K562 (cell line): ENCODE measurements around the gene LRRC8C. TPM values are rescaled to one million over a fixed set of nuclear protein-coding genes. Genes with fewer than 3 reads are reported as not detected.
A peak's percentile ranks its signal among the peaks of the same experiment; 100 is the strongest.

Experiments used
- ATAC-seq: fragments of 200-7000 bp; cut with Tn5 transposase; 3 replicates; pipeline ENCODE4 v1.9.1; 2020; ENCODE audit warnings: moderate library complexity
- BruUV-seq: library from RNA; stranded (reverse); fragments of 400-500 nt; replicated peaks from 2 replicates; lab custom pipeline; 2021; lab: Mats Ljungman, UMichigan
- CTCF ChIA-PET: fragments of 300-600 bp; formaldehyde crosslinking; extraction: SDS; loops from one replicate; lab custom pipeline; 2021; ENCODE audit warnings: low intra/inter-chr PET ratio; lab: Yijun Ruan, JAX
- POLR2A ChIA-PET: fragments of 300-600, 350-650 bp; sonication (Branson Sonifier 250); formaldehyde crosslinking; extraction: SDS; loops from one replicate; lab custom pipeline; 2021; ENCODE audit warnings: antibody characterized with exemption, inconsistent platforms; lab: Yijun Ruan, JAX
- DNase-seq, 4 experiments: peaks; one replicate each; pipeline versions ENCODE4 v3.0.0 to v3.0.0-alpha.2; 2011 to 2018; ENCODE audit warnings: low spot score in 3 of 4, mixed read lengths in 3 of 4; ENCODE audit errors: extremely low read depth in 1 of 4
- FAIRE-seq: peaks from 2 replicates; lab custom pipeline; 2011; peaks lifted over from hg19 to GRCh38; lab: Jason Lieb, UNC
- H2AFZ ChIP-seq: 2 replicates; pipeline ENCODE4 v1.6.0; 2011; ENCODE audit warnings: low read depth, low read length, control low read depth, inconsistent platforms
- H3K27ac ChIP-seq: fragments of 200-600 bp; 3 replicates; pipeline ENCODE4 v1.8.0; 2011; ENCODE audit warnings: low read depth, mild to moderate bottlenecking, control low read depth, inconsistent platforms, low read length, moderate library complexity, mixed read lengths; ENCODE audit errors: extremely low read depth
- H3K27me3 ChIP-seq, 2 experiments: fragments of 300-600 bp in 1 of 2; 2 replicates in 1 of 2; 3 replicates in 1 of 2; pipeline versions ENCODE4 v1.6.0 to v1.8.0; 2011; ENCODE audit warnings: inconsistent platforms in 2 of 2, low read length in 2 of 2, mild to moderate bottlenecking in 1 of 2, mixed read lengths in 1 of 2, moderate library complexity in 1 of 2; ENCODE audit not compliant: control insufficient read depth in 2 of 2, insufficient read depth in 2 of 2
- H3K36me3 ChIP-seq: fragments of 300-600 bp; 3 replicates; pipeline ENCODE4 v1.8.0; 2011; ENCODE audit warnings: mild to moderate bottlenecking, low read length, inconsistent platforms; ENCODE audit not compliant: control insufficient read depth, insufficient read depth
- H3K4me1 ChIP-seq, 2 experiments: fragments of 200-600 bp in 1 of 2; replicated peaks in 1 of 2; 2 replicates in 1 of 2; 3 replicates in 1 of 2; pipeline versions ENCODE4 v1.5.1 to v1.8.0; 2011; ENCODE audit warnings: inconsistent platforms in 2 of 2, low read length in 2 of 2, mild to moderate bottlenecking in 1 of 2, mixed read lengths in 1 of 2, moderate library complexity in 1 of 2; ENCODE audit not compliant: control insufficient read depth in 2 of 2, insufficient read depth in 2 of 2
- H3K4me2 ChIP-seq: 2 replicates; pipeline ENCODE4 v1.6.1; 2011; ENCODE audit warnings: low read length, control low read depth, inconsistent platforms, mixed read lengths; ENCODE audit not compliant: insufficient read depth
- H3K4me3 ChIP-seq: fragments of 200-600 bp; sonication (generic), shearing (Covaris generic); 2 replicates; pipeline ENCODE4 v1.5.1; 2016; ENCODE audit warnings: control low read depth, inconsistent platforms
- H3K79me2 ChIP-seq: fragments of 200-600 bp; 3 replicates; pipeline ENCODE4 v1.8.0; 2011; ENCODE audit warnings: low read length, inconsistent platforms; ENCODE audit not compliant: control insufficient read depth, insufficient read depth
- H3K9ac ChIP-seq, 2 experiments: 2 replicates each; pipeline versions ENCODE4 v1.6.0 to v1.6.1; 2011; ENCODE audit warnings: low read depth in 2 of 2, low read length in 2 of 2, control low read depth in 1 of 2, inconsistent platforms in 1 of 2, mild to moderate bottlenecking in 1 of 2, mixed read lengths in 1 of 2; ENCODE audit not compliant: insufficient read depth in 1 of 2
- H3K9me1 ChIP-seq: one replicate; pipeline ENCODE4 v1.6.0; 2011; ENCODE audit warnings: inconsistent platforms, mild to moderate bottlenecking, low read length, moderate library complexity; ENCODE audit not compliant: control insufficient read depth, insufficient read depth
- H3K9me3 ChIP-seq: replicated peaks from 2 replicates; pipeline ENCODE4 v1.5.1; 2011; ENCODE audit warnings: low read depth, low read length, inconsistent platforms; ENCODE audit not compliant: control insufficient read depth, insufficient read depth
- H4K20me1 ChIP-seq: replicated peaks from 2 replicates; pipeline ENCODE4 v1.6.1; 2011; ENCODE audit warnings: low read length, inconsistent platforms, mixed read lengths; ENCODE audit not compliant: control insufficient read depth, insufficient read depth
- ARNT ChIP-seq, 2 experiments: fragments of 450-650 bp; IDR thresholded peaks; 2 replicates each; pipeline ENCODE4 v1.6.1; 2016; ENCODE audit warnings: mild to moderate bottlenecking in 1 of 2
- ASH1L ChIP-seq: fragments of 450-650 bp; IDR thresholded peaks from 2 replicates; pipeline ENCODE4 v1.6.1; 2018; ENCODE audit warnings: borderline replicate concordance, mild to moderate bottlenecking, low read depth; ENCODE audit not compliant: partially characterized antibody
- BCOR ChIP-seq: fragments of 450-650 bp; IDR thresholded peaks from 2 replicates; pipeline ENCODE4 v1.6.1; 2016
- BRCA1 ChIP-seq, 2 experiments: fragments of 450-650 bp in 1 of 2; sonication (generic) in 1 of 2; formaldehyde crosslinking in 1 of 2; IDR thresholded peaks; 2 replicates each; pipeline versions ENCODE4 v1.5.0 to v1.6.1; 2017 to 2020; ENCODE audit warnings: mild to moderate bottlenecking in 1 of 2, missing genetic modification reagents in 1 of 2
- CBFA2T3 ChIP-seq: fragments of 450-650 bp; IDR thresholded peaks from 2 replicates; pipeline ENCODE4 v1.6.1; 2017
- CHCHD3 ChIP-seq: fragments of 250-450 bp; sonication (Bioruptor Pico); IDR thresholded peaks from 2 replicates; pipeline ENCODE4 v2.1.2; 2022; ENCODE audit warnings: mild to moderate bottlenecking
- CHD1 ChIP-seq: fragments of 200-600 bp; sonication (generic); IDR thresholded peaks from one replicate; pipeline ENCODE4 v1.6.1; 2012; ENCODE audit warnings: mild to moderate bottlenecking, moderate library complexity, low read length, inconsistent platforms
- CTBP1 ChIP-seq: fragments of 450-650 bp; IDR thresholded peaks from 2 replicates; pipeline ENCODE4 v1.6.1; 2016; ENCODE audit warnings: borderline replicate concordance
- ELF4 ChIP-seq: fragments of 450-650 bp; formaldehyde crosslinking; IDR thresholded peaks from 2 replicates; pipeline ENCODE4 v1.4.0; 2022; ENCODE audit warnings: missing genetic modification characterization
- ESRRB ChIP-seq: fragments of 250-450 bp; sonication (Bioruptor Pico); IDR thresholded peaks from 2 replicates; pipeline ENCODE4 v1.5.0; 2020; ENCODE audit warnings: mild to moderate bottlenecking, moderate library complexity, borderline replicate concordance
- HDAC1 ChIP-seq, 2 experiments: fragments of 450-650 bp; IDR thresholded peaks; 2 replicates each; pipeline ENCODE4 v1.6.1; 2016 to 2017; ENCODE audit warnings: inconsistent platforms in 1 of 2, mild to moderate bottlenecking in 1 of 2, moderate library complexity in 1 of 2
- MTA1 ChIP-seq: fragments of 450-650 bp; IDR thresholded peaks from 2 replicates; pipeline ENCODE4 v1.6.1; 2017; ENCODE audit warnings: borderline replicate concordance
- RBM39 ChIP-seq: fragments of 200-400 bp; formaldehyde crosslinking; optimal IDR thresholded peaks from 2 replicates; pipeline ENCODE3; 2018; ENCODE audit warnings: low read depth, low read length
- RNF2 ChIP-seq: sonication (generic); IDR thresholded peaks from 2 replicates; pipeline ENCODE4 v1.6.1; 2016
- SIX5 ChIP-seq, 2 experiments: IDR thresholded peaks; 2 replicates each; pipeline ENCODE4 v1.6.1; 2011; ENCODE audit warnings: low read length in 2 of 2, borderline replicate concordance in 1 of 2, low read depth in 1 of 2, mild to moderate bottlenecking in 1 of 2, moderate library complexity in 1 of 2; ENCODE audit not compliant: insufficient read depth in 1 of 2
- SOX6 ChIP-seq: fragments of 450-650 bp; IDR thresholded peaks from 2 replicates; pipeline ENCODE4 v1.6.1; 2014; ENCODE audit warnings: mild to moderate bottlenecking
- TAL1 ChIP-seq: fragments of 450-650 bp; IDR thresholded peaks from 2 replicates; pipeline ENCODE4 v1.6.1; 2016; ENCODE audit warnings: mild to moderate bottlenecking
- TEAD4 ChIP-seq, 2 experiments: sonication (generic) in 1 of 2; formaldehyde crosslinking in 1 of 2; IDR thresholded peaks; 2 replicates each; pipeline versions ENCODE4 v1.6.1 to v1.8.0; 2012 to 2022; ENCODE audit warnings: borderline replicate concordance in 1 of 2, inconsistent platforms in 1 of 2, low read length in 1 of 2, mild to moderate bottlenecking in 1 of 2, missing genetic modification reagents in 1 of 2
- TRIM24 ChIP-seq, 2 experiments: fragments of 450-650 bp; IDR thresholded peaks; 2 replicates each; pipeline ENCODE4 v1.6.1; 2016
- ZNF232 ChIP-seq: sonication (generic); formaldehyde crosslinking; IDR thresholded peaks from 2 replicates; pipeline ENCODE4 v1.8.0; 2022; ENCODE audit warnings: mild to moderate bottlenecking, missing genetic modification reagents
- WGBS: fragments of 100-300 bp; shearing (Covaris generic); methylation state at CpG from one replicate; pipeline ENCODE4 v1.1.6; 2016; ENCODE audit warnings: low coverage, mixed read lengths; ENCODE audit not compliant: insufficient coverage; ENCODE audit errors: missing lambda C conversion rate; 5-methylcytosine and 5-hydroxymethylcytosine counted together
- in situ Hi-C: fragments of 300-500 bp; cut with MboI; formaldehyde crosslinking; loops from 4 replicates; pipeline ENCODE4 v1.15.0; 2018; ENCODE audit warnings: inconsistent platforms, mixed read lengths
- intact Hi-C: fragments of 100-400 bp; cut with micrococcal nuclease; formaldehyde crosslinking; loops from 2 replicates; pipeline ENCODE4 v1.14.2; 2022
- polyA plus RNA-seq, 8 experiments: library from polyadenylated mRNA; depleted of rRNA in 4 of 8; stranded (reverse) in 5 of 8; unstranded in 3 of 8; fragments of >200 nt; fragmentation: Nextera tagmentation in 2 of 8; fragmentation: Illumina TruSeq in 1 of 8; extraction: Ambion mirVana in 2 of 8; extraction: Trizol in 1 of 8; gene quantifications; 2 replicates each; pipeline versions ENCODE4 v1.2.1 to v1.2.3, GENCODE V29; 2011 to 2014; ENCODE audit warnings: inconsistent platforms in 1 of 8, missing spikeins in 1 of 8
- total RNA-seq, 7 experiments: library from RNA; depleted of rRNA in 6 of 7; stranded (reverse); fragments of >200 nt in 6 of 7; fragmentation: Illumina TruSeq in 2 of 7; extraction: Trizol in 2 of 7; gene quantifications; 2 replicates each; pipeline versions ENCODE4 v1.2.1 to v1.2.3, GENCODE V29; 2011 to 2021; ENCODE audit warnings: low replicate concordance in 1 of 7
- TF ChIP-seq, protein P1 (sequence below): fragments of 250-450 bp; sonication (Bioruptor Pico); IDR thresholded peaks from 2 replicates; pipeline ENCODE4 v1.6.1; 2021; ENCODE audit warnings: mild to moderate bottlenecking
- TF ChIP-seq, protein P2 (sequence below): fragments of 450-650 bp; IDR thresholded peaks from one replicate; pipeline ENCODE4 v1.6.1; 2018; ENCODE audit warnings: mild to moderate bottlenecking, moderate library complexity; ENCODE audit not compliant: partially characterized antibody

Gene LRRC8C
- total and polyA plus RNA-seq, 9 of the 15 experiments (the other 6 are each of a cell fraction or from before 2014, with no cell fraction given) = 1.00 to 12.5 (median 4.5) TPM

DNA sequence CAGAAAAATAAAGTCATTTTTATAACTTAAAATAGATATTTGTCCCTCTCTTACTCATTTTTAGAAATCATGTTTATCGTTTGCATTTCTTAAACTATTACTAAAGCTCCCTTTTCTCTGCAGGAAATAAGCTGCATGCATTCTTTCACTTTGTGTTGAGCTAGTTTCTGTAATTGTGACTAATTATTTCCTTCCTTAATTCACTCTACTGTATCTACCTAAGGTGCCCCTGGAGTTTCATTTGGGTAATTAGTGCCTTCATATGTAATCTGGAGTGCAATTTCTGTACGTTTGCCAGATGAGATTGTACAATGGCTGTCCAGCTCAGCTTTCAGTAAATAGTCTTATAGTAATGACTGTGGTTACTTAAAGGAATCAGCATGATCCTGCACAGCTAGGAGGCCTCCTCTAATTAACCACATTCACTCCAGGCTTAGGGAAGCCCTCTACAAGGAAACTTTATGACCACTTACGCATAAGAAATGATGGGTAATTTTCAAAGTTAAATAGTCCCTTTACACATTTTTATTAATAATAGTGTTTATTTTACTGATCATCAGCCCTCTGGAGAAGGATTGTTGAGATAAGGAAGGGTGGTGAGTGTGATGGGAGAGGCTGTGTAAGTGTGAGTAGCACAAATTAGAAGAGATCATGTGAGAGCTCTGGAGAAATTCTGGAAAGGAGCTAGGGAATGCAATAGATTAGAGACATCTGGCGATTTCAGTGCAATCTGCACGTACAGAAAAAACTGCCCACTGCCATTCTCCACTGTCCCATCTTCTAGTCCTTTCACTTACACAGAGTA, 86.8 kb downstream of the LRRC8C start:
- in situ Hi-C loops = no loop called here
- intact Hi-C loops = loop anchor here (2.0 kb wide), 1 partner anchor 43 kb away; no protein-coding TSS in a partner anchor
- peak; percentile 77 for ATAC-seq
- Histone ChIP-seq H3K27ac (peak overlapping the region; percentile 47; the same call in 1 of the 3 replicates), H2AFZ (no peak overlapping the region), H3K79me2 (no peaks in the 10 kb centered on the region), H3K27me3 (no peaks in the 10 kb centered on the region), H3K4me1 (peaks cover 0 to 13% of the 10 kb centered on the region in 2 experiments), H3K9ac (0 out of 4 replicates have a peak overlapping the region, but pooled peaks of 1 of the 2 experiments have one; percentile 1), H4K20me1 (no peaks in the 10 kb centered on the region), H3K9me3 (no peaks in the 10 kb centered on the region), H3K4me3 (no peak overlapping the region), H3K36me3 (peaks cover 1% of the 10 kb centered on the region; the same call in 1 of the 3 replicates), H3K4me2 (no peak overlapping the region), H3K9me1 (no peaks in the 10 kb centered on the region)
- ChIA-PET POLR2A (interaction anchor here (0.9 to 2.1 kb wide), 5 partner anchors 12 to 64 kb away, joined by 3 to 7 read pairs (median 3); no protein-coding TSS in a partner anchor), CTCF (no interaction called here)
- no TSS peak for BruUV-seq
- FAIRE-seq = peak; percentile 6
- peak in 1 of 4 experiments; percentile 34 for DNase-seq
- 27% methylated on average over 5 of the region's 5 CpGs for WGBS
- TF ChIP-seq ARNT (IDR thresholded peaks at IDR 0.05) = 0 out of 4 replicates have a peak, but pooled peaks of 1 of the 2 experiments have one; percentile 72
- TF ChIP-seq TRIM24 (IDR thresholded peaks at IDR 0.05) = no peak
- TF ChIP-seq ESRRB = no peak
- TF ChIP-seq SOX6 = 0 out of 2 replicates have a peak, but pooled peaks have one; percentile 22
- TF ChIP-seq, protein P1, sequence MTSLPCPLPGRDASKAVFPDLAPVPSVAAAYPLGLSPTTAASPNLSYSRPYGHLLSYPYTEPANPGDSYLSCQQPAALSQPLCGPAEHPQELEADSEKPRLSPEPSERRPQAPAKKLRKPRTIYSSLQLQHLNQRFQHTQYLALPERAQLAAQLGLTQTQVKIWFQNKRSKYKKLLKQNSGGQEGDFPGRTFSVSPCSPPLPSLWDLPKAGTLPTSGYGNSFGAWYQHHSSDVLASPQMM (CRISPR knock-in tag) = no peak
- TF ChIP-seq CHD1 = no peak
- no peak for TF ChIP-seq ASH1L
- TF ChIP-seq MTA1 = peak; percentile 31; the same call in 1 of the 2 replicates
- TF ChIP-seq BRCA1 (IDR thresholded peaks at IDR 0.05) = no peak
- TF ChIP-seq BRCA1 (CRISPR knock-in tag; IDR thresholded peaks at IDR 0.05) = no peak
- no peak for TF ChIP-seq ZNF232 (CRISPR knock-in tag)
- peak; percentile 9; the same call in 1 of the 2 replicates for TF ChIP-seq TAL1
- TF ChIP-seq ELF4 (CRISPR knock-in tag) = no peak
- TF ChIP-seq RBM39 = no peak
- no peak for TF ChIP-seq RNF2
- peak; percentile 11; the same call in 1 of the 2 replicates for TF ChIP-seq TEAD4 (IDR thresholded peaks at IDR 0.05; ENCODE audit: low read length)
- TF ChIP-seq TEAD4 (CRISPR knock-in tag; IDR thresholded peaks at IDR 0.05; ENCODE audit: borderline replicate concordance) = no peak
- no peak for TF ChIP-seq HDAC1 (IDR thresholded peaks at IDR 0.05)
- TF ChIP-seq BCOR = no peak
- no peak for TF ChIP-seq CHCHD3 (CRISPR knock-in tag)
- TF ChIP-seq, protein P2, sequence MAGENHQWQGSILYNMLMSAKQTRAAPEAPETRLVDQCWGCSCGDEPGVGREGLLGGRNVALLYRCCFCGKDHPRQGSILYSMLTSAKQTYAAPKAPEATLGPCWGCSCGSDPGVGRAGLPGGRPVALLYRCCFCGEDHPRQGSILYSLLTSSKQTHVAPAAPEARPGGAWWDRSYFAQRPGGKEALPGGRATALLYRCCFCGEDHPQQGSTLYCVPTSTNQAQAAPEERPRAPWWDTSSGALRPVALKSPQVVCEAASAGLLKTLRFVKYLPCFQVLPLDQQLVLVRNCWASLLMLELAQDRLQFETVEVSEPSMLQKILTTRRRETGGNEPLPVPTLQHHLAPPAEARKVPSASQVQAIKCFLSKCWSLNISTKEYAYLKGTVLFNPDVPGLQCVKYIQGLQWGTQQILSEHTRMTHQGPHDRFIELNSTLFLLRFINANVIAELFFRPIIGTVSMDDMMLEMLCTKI = no peak
- peak; percentile 33; the same call in 1 of the 2 replicates for TF ChIP-seq CBFA2T3
- 0 out of 2 replicates have a peak, but pooled peaks have one; percentile 28 for TF ChIP-seq CTBP1
- no peak for TF ChIP-seq SIX5 (IDR thresholded peaks at IDR 0.05; ENCODE audit: borderline replicate concordance in 1 of 2, insufficient read depth in 1 of 2, low read depth in 1 of 2, low read length in 2 of 2)
